ENCODE data around the gene MAP3K7CL.

Gene MAP3K7CL

DNA sequence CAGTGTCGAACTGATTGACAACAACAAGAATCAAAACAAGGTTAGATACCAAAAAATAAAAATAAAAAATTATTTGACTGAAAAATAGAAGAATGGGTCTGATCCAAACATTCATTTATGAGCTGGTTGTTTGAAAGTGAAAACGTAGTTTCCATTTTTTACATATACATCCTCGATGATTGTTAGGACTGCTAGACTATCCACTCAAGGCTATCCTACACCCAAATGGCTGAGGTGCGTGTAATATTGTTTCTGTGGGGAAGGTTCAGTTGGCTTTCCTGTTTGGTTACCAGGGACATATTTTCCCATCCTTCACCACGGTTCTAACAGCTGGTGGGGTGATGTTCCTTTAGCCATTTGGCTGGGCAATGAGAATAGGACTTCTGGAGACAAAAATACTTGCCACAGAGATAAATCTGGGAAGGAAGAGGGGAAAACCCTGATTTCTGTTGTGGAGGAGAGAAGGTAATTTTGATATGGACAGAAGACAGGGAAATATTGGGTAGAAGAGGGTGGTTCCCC, 66.3 kb downstream of the MAP3K7CL start:
- no peaks in the 10 kb centered on the region for H3K27me3 ChIP-seq (ENCODE audit: low read depth, low read length)
- H3K4me1 ChIP-seq (ENCODE audit: control insufficient read depth in 1 of 2, insufficient read depth in 2 of 2, low read length in 2 of 2), result peaks cover 0 to 6% of the 10 kb centered on the region in 2 donors
- H3K9me3 ChIP-seq (ENCODE audit: control insufficient read depth in 1 of 2, low read length in 2 of 2), result peaks cover 0 to 11% of the 10 kb centered on the region in 2 donors
- H3K4me3 ChIP-seq (ENCODE audit: low read depth in 1 of 2, low read length in 2 of 2), result peak overlapping the region in 1 of 2 donors; percentile 43
- peak overlapping the region; percentile 89 for H3K27ac ChIP-seq (ENCODE audit: low read length)
- H3K36me3 ChIP-seq (ENCODE audit: control insufficient read depth in 1 of 2, insufficient read depth in 2 of 2, low read length in 2 of 2), result no peaks in the 10 kb centered on the region

- H3K9me3 ChIP-seq (ENCODE audit: control insufficient read depth in 1 of 2, low read length in 2 of 2), result peaks cover 5 to 11% of the 10 kb centered on the region in 2 donors
- no peaks in the 10 kb centered on the region for H3K36me3 ChIP-seq (ENCODE audit: control insufficient read depth in 1 of 2, insufficient read depth in 2 of 2, low read length in 2 of 2)
- no peak overlapping the region for H3K4me3 ChIP-seq (ENCODE audit: low read depth in 1 of 2, low read length in 2 of 2)
- no peaks in the 10 kb centered on the region for H3K27me3 ChIP-seq (ENCODE audit: low read depth, low read length)
- peaks cover 0 to 6% of the 10 kb centered on the region in 2 donors for H3K4me1 ChIP-seq (ENCODE audit: control insufficient read depth in 1 of 2, insufficient read depth in 2 of 2, low read length in 2 of 2)
- H3K27ac ChIP-seq (ENCODE audit: low read length), result no peak overlapping the region
Measured at GRCh38 chr21:29201186-29201585, 70.7 kb downstream of the MAP3K7CL start.

DNA sequence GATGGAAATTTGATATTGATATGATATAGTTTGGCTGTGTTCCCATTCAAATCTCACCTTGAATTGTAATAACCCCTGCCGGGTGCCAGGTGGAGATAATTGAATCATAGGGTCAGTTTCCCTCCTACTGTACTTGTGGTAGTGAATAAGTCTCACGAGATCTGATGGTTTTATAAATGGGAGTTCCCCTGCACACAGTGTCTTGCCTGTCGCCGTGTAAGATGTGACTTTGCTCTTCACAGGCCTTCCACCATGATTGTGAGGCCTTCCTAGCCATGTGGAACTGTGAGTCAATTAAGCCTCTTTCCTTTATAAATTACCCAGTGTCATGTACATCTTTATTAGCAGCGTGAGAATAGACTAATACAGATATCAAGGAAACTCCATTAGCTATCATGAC, 74.6 kb downstream of the MAP3K7CL start:
- Histone ChIP-seq H3K27ac (ENCODE audit: low read length) (no peak overlapping the region), H3K4me1 (ENCODE audit: control insufficient read depth in 1 of 2, insufficient read depth in 2 of 2, low read length in 2 of 2) (no peaks in the 10 kb centered on the region), H3K4me3 (ENCODE audit: low read depth in 1 of 2, low read length in 2 of 2) (no peak overlapping the region), H3K36me3 (ENCODE audit: control insufficient read depth in 1 of 2, insufficient read depth in 2 of 2, low read length in 2 of 2) (no peaks in the 10 kb centered on the region), H3K27me3 (ENCODE audit: low read depth, low read length) (no peaks in the 10 kb centered on the region), H3K9me3 (ENCODE audit: control insufficient read depth in 1 of 2, low read length in 2 of 2) (peaks cover 5 to 11% of the 10 kb centered on the region in 2 donors)

DNA sequence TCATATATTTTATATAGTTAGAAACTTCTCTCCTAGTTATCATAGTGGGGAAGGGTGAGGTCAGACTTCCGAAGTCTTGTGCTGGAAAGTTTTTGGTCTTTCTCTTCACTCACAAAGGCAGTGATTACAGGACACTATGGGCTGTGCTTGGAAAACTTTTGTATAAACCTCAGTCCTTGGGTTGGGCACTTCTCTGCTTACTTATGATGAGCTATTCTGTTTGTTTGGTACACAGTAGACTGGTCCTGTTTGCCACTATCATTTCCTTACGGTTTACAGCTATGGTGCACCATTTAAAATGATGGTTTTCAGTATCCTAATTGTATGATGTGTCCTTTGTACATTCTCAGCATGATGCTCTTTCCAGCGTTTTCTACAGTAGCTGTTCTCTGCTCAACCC, 75.5 kb downstream of the MAP3K7CL start:
- no peak overlapping the region for H3K4me3 ChIP-seq (ENCODE audit: low read depth in 1 of 2, low read length in 2 of 2)
- H3K27ac ChIP-seq (ENCODE audit: low read length), result no peak overlapping the region
- no peaks in the 10 kb centered on the region for H3K27me3 ChIP-seq (ENCODE audit: low read depth, low read length)
- H3K4me1 ChIP-seq (ENCODE audit: control insufficient read depth in 1 of 2, insufficient read depth in 2 of 2, low read length in 2 of 2), result no peaks in the 10 kb centered on the region
- H3K36me3 ChIP-seq (ENCODE audit: control insufficient read depth in 1 of 2, insufficient read depth in 2 of 2, low read length in 2 of 2), result no peaks in the 10 kb centered on the region
- peaks cover 5 to 6% of the 10 kb centered on the region in 2 donors for H3K9me3 ChIP-seq (ENCODE audit: control insufficient read depth in 1 of 2, low read length in 2 of 2)

DNA sequence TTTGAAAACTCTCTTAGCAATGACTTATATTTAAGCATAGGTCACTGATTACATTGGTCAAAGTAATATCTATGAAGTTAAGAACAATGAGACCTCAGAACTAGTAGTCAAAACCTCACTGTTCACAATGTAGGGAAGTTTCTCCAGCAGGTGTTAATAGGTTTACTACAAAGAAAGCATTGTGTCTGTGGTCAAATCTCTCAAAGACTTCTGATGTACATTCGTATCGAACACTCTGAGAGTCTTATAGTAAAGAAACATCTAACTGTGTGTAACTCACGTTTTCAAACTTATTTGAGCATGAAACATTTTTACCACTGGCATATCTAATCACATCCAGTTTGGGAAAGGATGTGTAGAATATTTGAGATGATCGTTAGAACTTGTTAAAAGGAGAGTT, 76.0 kb downstream of the MAP3K7CL start:
- Histone ChIP-seq H3K9me3 (ENCODE audit: control insufficient read depth in 1 of 2, low read length in 2 of 2) (peaks cover 1 to 5% of the 10 kb centered on the region in 2 donors), H3K4me1 (ENCODE audit: control insufficient read depth in 1 of 2, insufficient read depth in 2 of 2, low read length in 2 of 2) (no peaks in the 10 kb centered on the region), H3K4me3 (ENCODE audit: low read depth in 1 of 2, low read length in 2 of 2) (no peak overlapping the region)

DNA sequence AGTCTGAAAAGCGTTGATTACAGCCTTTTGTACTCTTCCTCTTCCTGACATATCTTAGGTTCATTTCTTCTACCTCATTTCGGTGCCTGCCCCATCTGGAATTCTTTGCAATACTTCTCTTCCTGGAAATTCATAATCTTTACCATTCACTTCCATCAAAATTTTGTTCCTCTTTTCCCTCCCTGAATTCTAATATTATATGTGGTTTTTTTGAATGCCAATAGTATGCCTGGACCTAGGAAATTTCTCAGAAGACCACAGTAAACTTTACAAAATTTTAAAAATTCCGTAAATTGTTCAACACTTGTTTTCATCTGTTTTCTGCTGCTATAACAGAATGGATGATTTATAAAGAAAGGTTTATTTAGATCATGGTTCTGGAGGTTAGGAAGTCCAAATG, 76.8 kb downstream of the MAP3K7CL start:
- Histone ChIP-seq H3K4me3 (ENCODE audit: low read depth in 1 of 2, low read length in 2 of 2) (no peak overlapping the region), H3K4me1 (ENCODE audit: control insufficient read depth in 1 of 2, insufficient read depth in 2 of 2, low read length in 2 of 2) (no peaks in the 10 kb centered on the region), H3K36me3 (ENCODE audit: control insufficient read depth in 1 of 2, insufficient read depth in 2 of 2, low read length in 2 of 2) (no peaks in the 10 kb centered on the region), H3K27ac (ENCODE audit: low read length) (no peak overlapping the region), H3K9me3 (ENCODE audit: control insufficient read depth in 1 of 2, low read length in 2 of 2) (peaks cover 0 to under 1% of the 10 kb centered on the region in 2 donors), H3K27me3 (ENCODE audit: low read depth, low read length) (no peaks in the 10 kb centered on the region)

More for the DNA sequence above, 76.0 kb downstream of the MAP3K7CL start:
- Histone ChIP-seq H3K27ac (ENCODE audit: low read length) (no peak overlapping the region), H3K27me3 (ENCODE audit: low read depth, low read length) (no peaks in the 10 kb centered on the region), H3K36me3 (ENCODE audit: control insufficient read depth in 1 of 2, insufficient read depth in 2 of 2, low read length in 2 of 2) (no peaks in the 10 kb centered on the region)

DNA sequence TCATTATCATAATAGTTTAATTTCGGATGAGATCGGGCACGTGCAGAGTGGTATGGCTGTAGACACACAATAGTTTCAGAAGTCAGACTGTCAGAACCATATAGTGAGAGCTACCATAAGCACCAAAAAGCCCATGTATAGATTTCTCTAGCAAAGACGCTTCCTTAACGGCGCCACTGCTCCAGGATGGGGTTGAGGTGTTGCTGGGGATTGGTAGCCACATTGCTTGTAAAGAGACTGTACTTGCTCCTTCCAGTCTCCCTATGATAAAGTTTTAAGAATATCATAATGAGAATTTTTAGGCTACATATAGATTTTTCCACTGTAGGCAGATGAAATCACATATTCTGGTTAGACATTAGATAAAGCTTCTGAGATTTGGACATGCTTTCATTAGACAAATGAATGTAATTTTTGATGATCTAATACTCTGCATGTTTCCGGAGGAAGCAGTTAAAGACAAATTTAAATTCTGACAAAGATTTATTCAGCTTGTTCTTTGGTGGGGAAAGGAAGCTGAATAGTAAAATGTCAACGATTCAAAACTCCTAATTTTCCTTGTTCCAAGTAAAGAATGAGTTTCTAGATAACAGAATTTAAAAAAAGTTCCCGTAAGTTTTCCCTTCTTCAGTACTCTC, 77.7 kb downstream of the MAP3K7CL start:
- H3K27ac ChIP-seq (ENCODE audit: low read length), result peak overlapping the region; percentile 12
- H3K27me3 ChIP-seq (ENCODE audit: low read depth, low read length), result no peaks in the 10 kb centered on the region
- no peaks in the 10 kb centered on the region for H3K36me3 ChIP-seq (ENCODE audit: control insufficient read depth in 1 of 2, insufficient read depth in 2 of 2, low read length in 2 of 2)
- H3K4me3 ChIP-seq (ENCODE audit: low read depth in 1 of 2, low read length in 2 of 2), result no peak overlapping the region
- H3K4me1 ChIP-seq (ENCODE audit: control insufficient read depth in 1 of 2, insufficient read depth in 2 of 2, low read length in 2 of 2), result no peaks in the 10 kb centered on the region
- H3K9me3 ChIP-seq (ENCODE audit: control insufficient read depth in 1 of 2, low read length in 2 of 2), result no peaks in the 10 kb centered on the region

GRCh38 chr21:29208682-29209059, 78.2 kb downstream of the MAP3K7CL start:
- H3K27me3 ChIP-seq (ENCODE audit: low read depth, low read length), result no peaks in the 10 kb centered on the region
- H3K9me3 ChIP-seq (ENCODE audit: control insufficient read depth in 1 of 2, low read length in 2 of 2), result no peaks in the 10 kb centered on the region
- H3K4me3 ChIP-seq (ENCODE audit: low read depth in 1 of 2, low read length in 2 of 2), result no peak overlapping the region
- H3K27ac ChIP-seq (ENCODE audit: low read length), result peak overlapping the region; percentile 12
- H3K4me1 ChIP-seq (ENCODE audit: control insufficient read depth in 1 of 2, insufficient read depth in 2 of 2, low read length in 2 of 2), result no peaks in the 10 kb centered on the region
- no peaks in the 10 kb centered on the region for H3K36me3 ChIP-seq (ENCODE audit: control insufficient read depth in 1 of 2, insufficient read depth in 2 of 2, low read length in 2 of 2)

DNA sequence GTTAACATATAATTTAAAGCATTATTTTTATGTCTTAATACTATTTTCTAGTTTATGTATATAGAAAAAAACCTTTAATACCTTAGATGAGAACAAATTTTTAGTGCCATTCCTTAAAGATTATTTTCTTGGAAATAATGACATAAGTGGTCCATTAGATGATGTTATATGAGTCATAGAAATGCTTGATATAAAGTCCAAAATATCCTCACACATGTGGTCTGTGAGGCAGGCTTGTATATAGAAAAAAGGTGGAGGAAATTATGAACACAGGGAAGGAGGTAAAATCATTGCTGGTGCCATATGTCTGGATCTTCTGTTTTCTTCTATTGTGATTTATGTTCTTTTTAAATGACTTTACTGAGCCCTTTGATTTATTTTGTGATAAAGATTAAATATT, 79.3 kb downstream of the MAP3K7CL start:
- Histone ChIP-seq H3K36me3 (ENCODE audit: control insufficient read depth in 1 of 2, insufficient read depth in 2 of 2, low read length in 2 of 2) (no peaks in the 10 kb centered on the region), H3K4me1 (ENCODE audit: control insufficient read depth in 1 of 2, insufficient read depth in 2 of 2, low read length in 2 of 2) (no peaks in the 10 kb centered on the region), H3K4me3 (ENCODE audit: low read depth in 1 of 2, low read length in 2 of 2) (no peak overlapping the region), H3K27me3 (ENCODE audit: low read depth, low read length) (no peaks in the 10 kb centered on the region), H3K27ac (ENCODE audit: low read length) (no peak overlapping the region), H3K9me3 (ENCODE audit: control insufficient read depth in 1 of 2, low read length in 2 of 2) (no peaks in the 10 kb centered on the region)

- Histone ChIP-seq H3K36me3 (ENCODE audit: control insufficient read depth in 1 of 2, insufficient read depth in 2 of 2, low read length in 2 of 2) (no peaks in the 10 kb centered on the region), H3K9me3 (ENCODE audit: control insufficient read depth in 1 of 2, low read length in 2 of 2) (no peaks in the 10 kb centered on the region), H3K4me1 (ENCODE audit: control insufficient read depth in 1 of 2, insufficient read depth in 2 of 2, low read length in 2 of 2) (no peaks in the 10 kb centered on the region), H3K4me3 (ENCODE audit: low read depth in 1 of 2, low read length in 2 of 2) (no peak overlapping the region), H3K27me3 (ENCODE audit: low read depth, low read length) (no peaks in the 10 kb centered on the region), H3K27ac (ENCODE audit: low read length) (no peak overlapping the region)
Measured at GRCh38 chr21:29211205-29211604, 80.8 kb downstream of the MAP3K7CL start.

GRCh38 chr21:29212446-29212845, 82.0 kb downstream of the MAP3K7CL start:
- Histone ChIP-seq H3K4me3 (ENCODE audit: low read depth in 1 of 2, low read length in 2 of 2) (no peak overlapping the region), H3K27ac (ENCODE audit: low read length) (no peak overlapping the region), H3K27me3 (ENCODE audit: low read depth, low read length) (no peaks in the 10 kb centered on the region), H3K9me3 (ENCODE audit: control insufficient read depth in 1 of 2, low read length in 2 of 2) (no peaks in the 10 kb centered on the region), H3K36me3 (ENCODE audit: control insufficient read depth in 1 of 2, insufficient read depth in 2 of 2, low read length in 2 of 2) (no peaks in the 10 kb centered on the region), H3K4me1 (ENCODE audit: control insufficient read depth in 1 of 2, insufficient read depth in 2 of 2, low read length in 2 of 2) (no peaks in the 10 kb centered on the region)

All from muscle layer of duodenum (tissue), 2 donors.